ENCODE data around the gene PIEZO1.

- TF ChIP-seq CTCF (conservative IDR thresholded peaks at IDR 0.05) (no peak), ZFX (IDR thresholded peaks at IDR 0.05) (no peak)
These were observed 96.8 kb downstream of the PIEZO1 start for GRCh38 chr16:88688013-88688778.

All from C4-2B (cell line).